Dedifferentiated amniotic fluid mesenchymal stem cell (primary cell): Measurements from ENCODE around the gene MAPK9.
"Not testable (repeated sequence)": the region's sequence is repeated elsewhere in the genome, so short reads cannot be mapped to it uniquely, and the experiment has no call there.

ENCODE experiments used
- DNase-seq: peaks from one replicate; pipeline ENCODE4 v3.0.0-alpha.2; 2016; ENCODE audit errors: extremely low spot score

MAPK9 gene

DNA sequence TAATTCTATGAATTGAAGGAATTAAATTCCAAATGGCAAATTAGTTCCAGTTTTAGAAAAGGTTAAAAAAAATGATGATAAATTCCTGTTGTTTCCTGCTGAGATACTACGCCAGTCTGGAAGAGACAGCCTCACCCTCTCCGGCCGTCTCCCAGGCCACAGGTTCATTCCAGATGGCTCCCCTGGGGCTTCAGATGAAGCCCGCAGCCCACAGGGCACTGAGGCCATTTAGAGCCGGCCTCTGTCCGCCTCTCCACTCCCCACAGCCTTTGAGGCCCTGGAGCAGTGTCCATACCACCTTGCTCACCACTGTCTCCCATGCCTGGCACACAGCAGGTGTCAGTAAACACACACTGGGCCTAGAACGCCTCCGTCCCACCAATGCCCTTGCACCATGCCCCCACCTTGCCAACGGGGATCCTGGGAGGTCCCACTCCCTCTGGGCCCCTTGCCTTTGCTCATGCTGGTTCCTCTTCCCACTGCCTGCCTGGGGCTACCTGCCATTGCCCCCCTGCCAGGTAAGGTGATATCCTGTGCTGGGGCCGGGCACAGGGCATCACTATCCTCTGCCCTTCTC, 35.2 kb upstream of the MAPK9 start:
- DNase-seq: no peak

DNA sequence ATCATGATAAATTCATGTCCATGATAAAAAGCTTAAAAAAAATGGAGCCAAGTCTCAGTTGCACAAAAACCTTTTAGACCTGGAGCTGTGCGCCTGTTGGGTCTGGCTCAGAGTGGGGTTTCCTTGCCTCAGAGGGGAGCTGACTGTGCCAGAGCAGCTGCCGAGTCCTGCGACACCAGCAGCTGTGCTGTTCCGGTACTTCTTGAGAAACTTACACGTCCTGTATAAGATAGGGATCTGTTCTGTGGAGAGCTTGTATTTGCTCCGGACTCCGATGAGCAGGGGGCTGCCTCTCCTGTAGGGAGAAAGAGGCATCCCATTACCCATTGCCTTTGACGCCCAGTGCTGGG, 32.7 kb upstream of the MAPK9 start:
- DNase-seq: no peak

DNA sequence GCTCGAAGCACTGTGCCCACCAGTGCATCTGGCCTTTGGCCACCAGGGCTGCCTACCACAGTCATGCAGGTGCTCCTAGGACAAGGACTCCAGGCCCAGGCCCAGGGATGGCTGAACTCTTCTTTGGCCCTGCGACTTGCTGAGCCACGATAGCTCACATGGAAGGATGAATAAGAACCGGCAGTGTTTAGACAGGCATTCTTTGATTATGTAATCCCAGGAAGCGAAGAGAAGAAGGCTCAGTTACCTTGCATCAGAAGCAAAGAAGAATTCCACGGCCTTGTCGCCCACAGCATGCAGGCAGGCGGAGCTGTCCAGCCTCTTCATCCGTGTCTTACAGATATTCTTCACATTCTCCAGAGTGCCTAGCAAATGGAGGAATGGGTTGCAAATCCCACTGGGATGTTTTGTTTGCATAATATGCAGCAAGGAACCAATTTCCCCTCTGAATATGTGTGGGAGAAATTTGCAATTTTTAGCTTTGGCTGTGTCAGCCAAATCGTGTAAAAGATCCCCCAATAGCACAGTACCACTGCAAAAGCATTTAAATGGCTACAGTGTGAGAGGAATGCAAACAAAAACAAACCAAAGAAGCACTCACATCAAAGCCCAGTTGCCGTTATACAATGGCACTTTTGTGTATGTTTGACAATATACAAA, 32.2 kb upstream of the MAPK9 start:
- DNase-seq: peak; percentile 28

DNA sequence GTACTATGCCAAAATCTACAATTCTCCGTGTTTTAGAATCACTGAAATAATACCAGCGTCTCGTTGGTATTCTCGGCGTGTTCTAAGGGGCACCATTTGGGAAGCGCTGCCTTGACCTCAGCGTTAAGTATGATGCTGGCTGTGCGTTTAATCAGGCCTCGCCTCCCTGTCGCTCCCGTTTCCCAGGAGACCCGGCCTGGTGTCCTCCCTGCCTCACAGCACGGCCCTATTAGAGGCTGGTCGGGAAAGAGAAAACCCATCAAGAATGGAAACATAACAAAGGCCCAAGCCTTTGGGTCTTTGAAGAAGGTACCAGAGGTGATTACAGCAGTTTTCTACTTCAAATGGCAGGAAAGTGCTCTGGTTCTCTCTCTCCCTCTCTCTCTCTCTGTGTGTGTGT, 31.3 kb upstream of the MAPK9 start:
- no peak for DNase-seq

DNA sequence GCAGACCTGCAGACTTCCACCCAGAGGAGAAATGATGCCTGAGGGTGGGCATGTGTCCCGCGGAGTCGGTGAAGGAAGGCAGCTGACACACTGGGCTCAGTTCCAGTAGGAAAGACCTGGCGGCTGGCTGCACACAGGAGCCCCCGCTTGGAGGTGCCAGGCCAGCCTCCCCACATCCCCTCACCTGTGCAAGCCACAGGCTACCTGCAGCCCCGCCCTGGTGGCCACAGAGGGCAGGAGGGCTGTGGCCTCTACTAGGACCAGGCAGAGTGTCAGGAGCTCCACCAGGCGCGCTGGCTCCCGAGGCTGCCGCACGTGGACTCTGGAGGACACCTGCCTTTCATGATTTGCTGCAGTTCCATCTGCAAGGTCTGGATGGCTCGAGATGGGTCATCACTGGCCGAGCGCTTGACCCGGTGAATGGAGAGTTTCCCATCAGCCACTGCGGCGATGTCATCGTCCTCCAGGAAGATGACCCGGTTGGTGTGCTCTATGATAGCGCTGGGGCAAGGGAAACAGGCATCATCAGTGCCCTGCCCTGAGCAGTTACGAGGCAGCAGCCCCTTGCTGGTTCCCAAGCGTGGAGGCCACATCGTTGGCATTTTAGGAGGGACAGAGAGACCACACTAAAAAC, 26.7 kb upstream of the MAPK9 start:
- no peak for DNase-seq

DNA sequence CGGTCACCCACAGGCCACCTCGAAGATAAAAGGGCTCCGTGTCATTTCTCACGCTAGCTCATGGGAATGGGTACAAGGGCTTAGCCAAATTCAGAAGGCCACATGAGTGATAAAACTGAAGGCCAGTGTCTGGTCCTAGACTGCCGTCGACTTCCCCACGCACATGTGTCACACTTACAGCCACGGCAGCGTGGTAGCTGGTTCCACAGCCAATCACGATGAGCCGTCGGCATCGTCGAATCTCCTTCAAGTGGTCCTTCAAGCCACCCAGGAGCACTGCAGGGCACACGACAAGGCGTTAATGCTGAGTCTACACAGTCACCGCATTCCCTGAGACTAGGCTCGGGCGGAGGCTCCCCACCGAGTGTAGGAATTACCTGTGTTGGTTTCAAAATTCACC, 24.7 kb upstream of the MAPK9 start:
- no peak for DNase-seq

DNA sequence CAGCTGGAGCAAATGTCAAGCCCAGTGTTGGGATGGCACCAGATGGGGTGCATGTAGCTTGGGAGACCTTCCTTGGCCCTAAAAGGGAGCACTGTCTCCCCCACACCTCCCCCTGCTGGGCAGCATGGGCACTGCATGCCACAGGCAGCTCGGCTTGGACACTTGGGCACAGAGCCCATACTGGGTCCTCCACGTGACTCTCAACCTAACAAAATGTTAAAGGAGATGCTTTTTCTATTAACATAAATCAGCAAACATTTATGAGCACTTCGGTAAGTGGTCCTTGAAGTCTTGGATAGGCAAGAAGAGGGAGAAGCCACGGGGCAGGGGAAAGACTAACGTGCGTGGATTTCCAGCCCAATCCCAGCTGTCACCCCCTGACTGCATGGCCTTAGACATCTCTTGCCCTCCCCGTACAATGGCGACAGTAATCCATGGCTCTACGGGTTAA, 23.9 kb upstream of the MAPK9 start:
- peak; percentile 53 for DNase-seq

DNA sequence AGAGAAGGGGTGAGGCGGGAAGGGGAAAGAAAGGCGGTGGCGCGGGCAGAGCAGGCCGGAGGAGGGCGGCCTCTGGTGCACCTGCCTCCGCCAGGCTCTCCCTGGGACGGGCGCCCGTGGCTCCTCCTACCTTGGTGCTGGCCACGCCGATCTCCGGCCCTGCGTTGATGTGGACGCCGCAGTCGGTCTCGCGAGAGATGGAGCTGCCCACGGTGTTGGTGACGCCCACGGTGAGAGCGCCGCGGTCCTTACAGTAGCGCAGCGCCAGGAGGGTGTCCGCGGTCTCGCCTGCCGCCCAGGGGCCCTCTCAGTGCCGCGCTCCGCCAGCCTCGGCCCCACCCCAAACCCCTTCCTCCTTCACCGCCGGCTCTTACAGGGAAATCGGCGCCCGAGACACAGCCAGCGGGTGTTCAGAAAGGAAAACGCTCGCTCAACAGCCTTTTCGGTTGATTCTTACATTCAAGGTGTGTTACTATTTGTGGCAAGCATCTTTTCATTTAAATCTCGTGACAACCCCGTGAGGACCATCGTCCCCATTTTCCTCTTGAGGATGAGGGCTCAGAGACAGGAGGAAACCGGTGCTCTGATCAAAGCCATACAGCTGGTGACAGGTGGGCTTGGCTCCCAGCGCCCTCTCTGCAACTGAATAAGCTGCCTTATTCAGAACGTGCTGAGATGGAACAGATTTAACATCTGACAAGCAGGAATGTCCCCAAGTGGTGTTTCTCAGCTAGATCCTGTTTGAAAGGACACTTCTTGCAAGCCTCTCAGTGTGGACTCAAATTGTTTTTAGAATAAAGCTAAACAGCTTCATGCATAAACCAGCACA, 22.0 kb upstream of the MAPK9 start:
- DNase-seq: peak; percentile 70

DNA sequence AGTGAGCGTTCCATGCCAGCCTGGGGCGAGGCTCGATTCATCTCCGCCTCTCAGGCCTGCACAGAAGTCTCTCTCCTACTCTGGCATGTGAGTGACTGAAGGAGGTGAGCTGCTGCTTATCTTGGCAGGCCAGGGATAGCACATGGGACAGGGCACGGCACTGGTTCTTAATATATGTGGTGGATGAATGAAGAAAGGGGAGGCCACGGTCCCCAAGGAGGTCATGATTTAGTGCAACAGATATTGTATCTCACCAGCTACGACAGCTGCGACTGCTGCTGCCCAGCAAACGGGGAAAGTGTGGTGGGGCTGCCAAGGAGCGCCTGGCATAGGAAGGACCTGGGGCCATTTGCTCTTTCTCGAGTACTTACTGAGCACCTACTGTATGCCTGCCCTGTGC, 19.3 kb upstream of the MAPK9 start:
- DNase-seq: no peak

DNA sequence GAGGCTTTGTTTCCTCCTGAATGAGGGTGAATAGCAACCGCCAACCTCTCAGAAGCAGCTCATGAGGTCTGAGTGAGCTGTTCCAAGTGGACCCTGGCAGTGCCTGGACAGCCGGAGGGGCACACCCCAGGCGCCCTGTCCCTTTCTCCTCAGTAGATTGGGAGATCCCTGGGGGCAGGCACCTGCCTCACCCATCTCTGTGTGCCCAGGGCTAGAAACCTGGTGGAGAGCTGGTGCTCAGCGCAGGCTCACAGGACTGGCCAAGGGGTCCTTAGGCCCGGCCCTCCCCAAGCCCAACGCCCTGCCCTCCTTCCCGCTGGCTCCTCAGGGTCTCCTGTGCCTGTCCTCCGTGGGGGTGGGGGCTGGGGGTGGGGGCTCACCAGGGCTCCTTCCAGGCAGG, 14.9 kb upstream of the MAPK9 start:
- no peak for DNase-seq

DNA sequence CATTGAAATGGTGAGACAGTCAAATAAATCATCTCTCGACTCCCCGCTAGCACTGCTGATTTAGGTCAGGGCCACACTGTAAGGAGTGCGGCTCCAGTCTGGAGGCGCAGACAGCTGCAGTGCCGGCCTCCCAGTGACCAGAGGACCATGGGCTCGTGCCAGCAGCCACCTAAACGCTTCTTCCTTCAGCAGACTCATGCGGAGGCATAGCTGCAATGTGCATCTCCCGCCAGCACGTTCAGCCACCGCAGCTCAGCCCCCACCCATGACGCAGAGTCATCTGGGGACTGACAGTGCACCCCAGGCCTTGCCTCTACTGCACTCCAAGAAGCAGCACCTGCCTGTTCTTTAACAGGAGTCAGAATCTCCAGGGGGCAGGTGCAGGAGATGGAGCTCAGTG, 13.6 kb upstream of the MAPK9 start:
- DNase-seq: no peak

DNA sequence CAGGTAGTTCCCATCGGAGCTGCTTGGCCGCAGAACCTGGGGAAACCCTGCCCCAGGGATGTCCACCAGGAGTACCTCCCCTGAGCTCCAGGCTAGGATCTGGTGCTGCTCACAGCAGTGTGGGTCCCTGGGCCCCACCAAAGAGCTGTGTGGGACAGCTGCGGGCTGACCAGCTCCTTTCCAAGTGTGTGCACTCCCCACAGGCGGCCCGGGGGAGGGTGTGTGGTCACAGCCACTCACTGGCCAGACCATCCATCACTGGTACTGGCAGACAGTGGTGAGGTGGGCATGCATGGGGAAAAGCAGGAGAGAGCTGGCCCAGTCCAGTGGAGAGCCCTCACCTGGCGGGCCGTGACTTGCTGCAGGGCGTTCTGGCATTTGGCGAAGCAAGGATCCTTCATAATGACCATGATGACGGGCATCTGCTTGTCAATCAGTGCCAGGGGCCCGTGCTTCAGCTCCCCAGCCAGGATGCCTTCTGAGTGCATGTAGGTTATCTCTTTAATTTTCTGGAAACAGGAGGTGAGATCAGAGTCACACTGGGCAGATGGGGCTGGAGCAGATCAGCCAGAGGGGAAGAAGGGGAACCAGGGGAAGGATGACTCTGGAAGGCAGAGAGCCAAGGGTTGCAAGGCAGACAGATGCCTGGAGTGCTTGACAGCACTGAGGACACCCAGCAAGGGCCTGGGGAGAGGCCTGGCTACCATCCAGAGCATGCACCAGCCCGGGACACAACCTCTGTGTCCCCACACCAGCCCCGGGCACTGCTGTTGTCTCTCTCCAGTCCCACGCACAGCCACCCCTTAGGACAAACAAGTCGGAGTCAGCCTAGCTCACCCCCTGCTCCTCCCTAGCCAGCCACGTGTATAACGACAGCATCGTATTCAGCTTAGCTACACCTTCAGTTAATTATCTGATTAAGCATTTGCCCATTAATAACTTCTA, 12.8 kb upstream of the MAPK9 start:
- DNase-seq: no peak

DNA sequence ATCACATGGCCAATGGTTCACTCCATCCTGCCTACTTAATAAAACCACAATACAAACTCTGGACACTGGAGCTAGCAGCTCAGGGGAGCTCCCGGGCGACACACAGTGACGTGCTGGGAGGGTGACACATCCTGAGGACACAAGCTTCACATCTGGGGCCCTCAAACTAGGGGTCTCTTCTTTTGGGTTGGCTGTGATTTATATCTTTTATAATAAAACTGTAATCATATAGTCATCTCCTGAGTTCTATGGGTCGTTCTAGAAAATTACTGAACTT, 12.1 kb upstream of the MAPK9 start:
- no peak for DNase-seq

DNA sequence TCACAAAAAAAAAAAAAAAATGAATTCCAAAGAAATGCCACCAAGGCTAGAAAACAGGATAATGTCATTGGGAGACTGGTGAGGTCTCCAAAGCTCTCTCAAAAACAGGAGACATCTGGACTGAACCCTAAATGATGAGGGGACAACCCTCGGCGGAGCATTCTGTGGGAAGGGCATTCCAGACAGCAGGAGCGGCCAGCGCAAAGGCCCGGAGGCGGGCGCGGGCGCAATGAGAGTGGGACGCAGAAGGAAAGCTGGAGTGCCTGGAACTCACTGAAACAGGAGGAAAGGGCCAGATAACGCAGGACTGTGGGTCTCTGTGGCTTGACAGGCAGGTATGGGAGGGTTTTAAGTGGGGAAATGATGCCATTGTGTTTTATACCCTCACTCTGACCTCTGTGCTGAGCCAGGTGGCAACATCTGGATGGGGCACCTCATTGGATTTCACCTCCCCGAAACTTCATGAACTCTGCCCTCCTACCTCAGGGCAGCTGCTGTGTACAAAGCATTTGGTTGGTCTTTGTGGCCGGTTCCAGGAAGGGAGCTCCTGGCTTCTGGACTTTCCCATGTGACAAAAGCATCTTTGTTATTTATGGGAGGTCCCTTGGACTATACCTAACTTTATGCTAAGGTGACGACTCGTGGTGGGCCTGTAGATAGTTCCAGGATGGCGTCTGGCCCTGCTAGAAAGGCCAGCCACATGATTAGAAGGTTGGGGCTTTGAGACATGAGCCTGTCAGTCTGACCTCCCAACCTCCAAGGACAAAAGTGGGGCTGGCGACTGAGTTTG, 11.5 kb upstream of the MAPK9 start:
- DNase-seq: no peak

DNA sequence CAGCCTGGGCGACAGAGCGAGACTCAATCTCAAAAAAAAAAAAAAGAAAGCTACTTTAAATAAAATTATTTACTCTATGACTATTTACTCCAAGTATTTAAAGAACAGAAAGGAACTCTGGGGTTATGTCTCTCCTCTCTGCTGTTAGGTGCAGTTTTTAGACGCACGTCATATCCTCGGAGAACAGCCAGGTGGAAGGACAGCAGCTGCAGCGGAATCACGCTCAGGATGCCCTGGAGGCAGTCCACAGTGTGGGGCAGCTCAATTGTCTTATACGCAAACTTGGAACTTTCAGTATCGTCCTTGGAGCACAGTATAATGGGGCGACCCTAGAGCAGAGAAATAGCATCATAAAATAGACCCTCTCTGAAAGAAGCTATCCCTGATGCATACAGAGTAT, 10.4 kb upstream of the MAPK9 start:
- DNase-seq: no peak

DNA sequence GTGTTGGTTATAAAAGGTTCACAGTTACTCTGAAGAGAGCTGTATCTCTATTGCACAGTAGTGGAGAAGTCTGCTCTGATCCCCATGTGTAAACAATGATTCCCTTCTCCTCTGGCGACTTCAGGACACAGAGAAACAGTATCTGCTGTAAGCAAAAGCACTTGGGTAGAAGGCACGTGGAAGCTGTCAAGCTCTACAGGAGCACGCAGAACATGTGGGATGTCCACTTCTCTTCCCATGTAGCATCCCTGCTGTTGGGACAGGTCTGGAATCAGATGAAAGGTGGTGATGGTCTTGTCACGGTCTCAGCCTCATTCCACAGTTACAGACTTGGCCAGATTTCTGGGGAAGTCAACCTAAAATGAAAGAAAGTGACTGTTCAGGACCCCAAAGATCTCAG, 9.4 kb upstream of the MAPK9 start:
- no peak for DNase-seq

DNA sequence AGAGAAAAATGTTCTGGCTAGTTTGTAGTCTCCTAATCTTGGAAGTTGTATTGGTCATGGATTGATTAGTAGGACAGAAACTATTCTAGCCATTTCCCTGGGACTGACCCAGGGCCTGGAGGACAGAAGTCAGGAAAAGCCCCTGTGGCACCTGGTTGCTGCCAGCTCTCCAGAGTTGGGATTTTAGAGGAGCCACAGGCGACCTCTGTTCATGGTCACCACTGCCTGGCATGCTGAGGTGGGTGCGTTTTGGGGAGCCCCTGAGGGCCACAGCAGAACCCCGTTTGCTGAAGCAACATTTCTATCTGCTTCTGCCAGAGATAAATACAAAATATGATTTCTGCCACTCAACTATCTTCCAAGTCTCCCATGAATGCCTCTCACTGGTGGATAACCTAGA, 7.6 kb upstream of the MAPK9 start:
- no peak for DNase-seq

DNA sequence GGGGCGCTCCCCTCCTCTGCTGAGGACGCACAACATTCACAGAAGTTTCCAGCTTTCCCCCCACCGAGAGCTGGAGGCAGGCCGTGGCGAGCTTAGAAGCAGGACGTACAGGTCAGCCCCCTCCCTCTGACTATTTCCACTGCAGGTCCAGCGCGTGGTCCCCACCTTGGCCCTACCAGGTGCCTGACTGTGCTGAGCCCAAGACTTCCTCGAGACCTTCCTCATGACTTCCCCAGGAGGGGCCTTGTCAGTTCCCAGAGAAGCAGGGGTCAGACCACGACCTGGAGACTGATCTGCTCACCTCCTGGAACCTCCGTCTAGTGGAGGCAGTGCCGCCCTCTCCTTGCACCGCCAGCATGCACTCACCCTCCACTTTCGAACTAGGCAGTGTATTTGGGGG, 7.1 kb upstream of the MAPK9 start:
- not testable (repeated sequence) for DNase-seq

DNA sequence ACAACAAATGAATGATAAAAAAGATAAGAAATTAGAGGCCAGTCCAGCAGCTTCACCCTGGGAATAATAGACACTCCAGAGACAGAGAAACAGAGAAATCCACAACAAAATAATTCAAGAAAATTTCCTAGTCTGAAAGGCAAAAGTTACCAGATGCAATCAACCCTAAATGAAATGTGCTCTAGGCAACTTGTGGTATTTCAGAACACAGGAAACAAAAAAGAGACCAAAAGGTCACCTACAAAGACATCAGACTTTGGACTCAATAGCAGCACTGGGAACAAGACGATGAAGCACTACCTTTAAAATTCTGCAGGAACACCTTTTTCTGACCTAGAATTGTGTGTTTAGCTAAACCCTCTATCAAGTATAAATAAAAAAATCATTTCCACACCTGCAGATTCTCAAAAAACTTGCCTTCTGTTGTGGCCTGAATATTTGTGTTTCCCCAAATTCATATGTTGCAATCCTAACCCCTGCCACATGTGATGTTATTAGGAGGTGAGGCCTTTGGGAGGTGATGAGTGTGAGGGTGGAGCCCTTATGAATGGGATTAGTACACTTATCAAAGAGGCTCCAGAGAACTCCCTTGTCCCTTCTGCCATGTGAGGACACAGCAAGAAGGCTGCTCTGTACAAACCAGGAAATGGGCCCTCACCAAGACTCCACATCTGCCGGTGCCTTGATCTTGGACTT, 5.9 kb upstream of the MAPK9 start:
- no peak for DNase-seq

DNA sequence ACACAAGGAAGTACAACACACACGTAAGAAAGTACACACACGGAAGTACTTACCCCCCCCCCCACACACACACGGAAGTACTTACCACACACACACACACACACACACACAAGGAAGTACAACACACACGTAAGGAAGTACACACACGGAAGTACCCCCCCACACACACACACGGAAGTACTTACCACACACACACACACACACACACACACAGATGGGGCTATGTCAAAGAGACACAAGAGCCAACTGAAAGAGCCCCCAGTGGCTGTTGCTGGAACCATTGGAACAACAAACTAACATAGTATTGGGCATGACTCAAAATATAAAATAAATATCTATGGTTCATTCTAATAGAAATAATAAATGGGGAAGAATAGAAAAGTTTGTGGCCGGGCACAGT, 4.9 kb upstream of the MAPK9 start:
- DNase-seq: no peak
